Measurements from ENCODE around the gene CADPS2.

DNA sequence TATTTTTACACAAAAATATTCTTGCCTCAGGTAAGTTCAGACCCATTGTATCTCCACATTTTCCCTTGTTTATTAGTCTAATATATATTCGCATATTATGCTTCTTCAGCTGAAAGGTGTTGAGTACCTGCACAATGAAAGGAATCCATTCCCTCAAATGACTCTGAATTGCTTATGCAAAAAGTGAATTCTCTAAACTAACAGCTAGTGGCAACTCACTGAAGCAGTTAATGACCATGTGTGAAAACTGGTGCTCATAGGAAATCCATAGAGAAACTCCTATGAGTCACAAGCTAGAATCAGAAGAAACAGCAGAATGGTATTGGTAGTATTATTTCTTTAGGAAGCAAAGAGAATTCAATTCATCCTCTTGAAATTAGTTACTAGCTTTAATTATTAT is 150.1 kb downstream of the CADPS2 start:
- TF ChIP-seq, protein P1, sequence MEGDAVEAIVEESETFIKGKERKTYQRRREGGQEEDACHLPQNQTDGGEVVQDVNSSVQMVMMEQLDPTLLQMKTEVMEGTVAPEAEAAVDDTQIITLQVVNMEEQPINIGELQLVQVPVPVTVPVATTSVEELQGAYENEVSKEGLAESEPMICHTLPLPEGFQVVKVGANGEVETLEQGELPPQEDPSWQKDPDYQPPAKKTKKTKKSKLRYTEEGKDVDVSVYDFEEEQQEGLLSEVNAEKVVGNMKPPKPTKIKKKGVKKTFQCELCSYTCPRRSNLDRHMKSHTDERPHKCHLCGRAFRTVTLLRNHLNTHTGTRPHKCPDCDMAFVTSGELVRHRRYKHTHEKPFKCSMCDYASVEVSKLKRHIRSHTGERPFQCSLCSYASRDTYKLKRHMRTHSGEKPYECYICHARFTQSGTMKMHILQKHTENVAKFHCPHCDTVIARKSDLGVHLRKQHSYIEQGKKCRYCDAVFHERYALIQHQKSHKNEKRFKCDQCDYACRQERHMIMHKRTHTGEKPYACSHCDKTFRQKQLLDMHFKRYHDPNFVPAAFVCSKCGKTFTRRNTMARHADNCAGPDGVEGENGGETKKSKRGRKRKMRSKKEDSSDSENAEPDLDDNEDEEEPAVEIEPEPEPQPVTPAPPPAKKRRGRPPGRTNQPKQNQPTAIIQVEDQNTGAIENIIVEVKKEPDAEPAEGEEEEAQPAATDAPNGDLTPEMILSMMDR (IDR thresholded peaks at IDR 0.05; ENCODE audit: insufficient read depth, low read depth, low read length), result no peak
- no peak for TF ChIP-seq EZH2 (IDR thresholded peaks at IDR 0.05; ENCODE audit: insufficient read depth, low read length)
